DOHH2 (cell line): ENCODE data around the gene ADAT1.

ENCODE experiments used
- H3F3A ChIP-seq: fragments of 200-600 bp; sonication (generic), shearing (Covaris generic); 2 replicates; pipeline ENCODE4 v1.6.0; 2016; ENCODE audit warnings: antibody characterized with exemption, mild to moderate bottlenecking; ENCODE audit not compliant: control insufficient read depth, insufficient read depth
- H3K27ac ChIP-seq: fragments of 200-600 bp; sonication (generic); 2 replicates; pipeline ENCODE4 v1.5.1; 2014; ENCODE audit warnings: low read depth, mild to moderate bottlenecking, low read length, moderate library complexity
- H3K27me3 ChIP-seq: fragments of 200-600 bp; sonication (generic); 2 replicates; pipeline ENCODE4 v1.6.1; 2014; ENCODE audit warnings: mild to moderate bottlenecking, low read length, mixed read lengths; ENCODE audit not compliant: control insufficient read depth
- H3K36me3 ChIP-seq: fragments of 200-600 bp; sonication (generic); 2 replicates; pipeline ENCODE4 v1.6.1; 2014; ENCODE audit warnings: mild to moderate bottlenecking, low read length, moderate library complexity, mixed read lengths; ENCODE audit not compliant: control insufficient read depth
- H3K4me1 ChIP-seq: fragments of 200-600 bp; sonication (generic); 2 replicates; pipeline ENCODE4 v1.6.1; 2014; ENCODE audit warnings: mild to moderate bottlenecking, low read length, mixed read lengths; ENCODE audit not compliant: control insufficient read depth
- H3K4me2 ChIP-seq: fragments of 200-600 bp; sonication (generic); 2 replicates; pipeline ENCODE4 v1.6.0; 2014; ENCODE audit warnings: mild to moderate bottlenecking, low read length, moderate library complexity
- H3K4me3 ChIP-seq: fragments of 200-600 bp; sonication (generic); 2 replicates; pipeline ENCODE4 v1.5.1; 2014; ENCODE audit warnings: mild to moderate bottlenecking, low read length, mixed read lengths
- H3K79me2 ChIP-seq: fragments of 200-600 bp; sonication (generic); 2 replicates; pipeline ENCODE4 v1.6.1; 2014; ENCODE audit warnings: mild to moderate bottlenecking, low read length, mixed read lengths; ENCODE audit not compliant: control insufficient read depth
- H3K9me2 ChIP-seq: fragments of 200-600 bp; sonication (generic); replicated peaks from 2 replicates; pipeline ENCODE4 v1.6.1; 2014; ENCODE audit warnings: mild to moderate bottlenecking, low read length, mixed read lengths; ENCODE audit not compliant: control insufficient read depth
- H3K9me3 ChIP-seq: fragments of 200-600 bp; sonication (generic); 2 replicates; pipeline ENCODE4 v1.6.1; 2014; ENCODE audit warnings: antibody characterized with exemption, low read length, mixed read lengths; ENCODE audit not compliant: control insufficient read depth, insufficient read depth
- H4K20me1 ChIP-seq: fragments of 200-600 bp; sonication (generic); 2 replicates; pipeline ENCODE4 v1.6.0; 2014; ENCODE audit warnings: low read depth, mild to moderate bottlenecking, antibody characterized with exemption, low read length, moderate library complexity; ENCODE audit not compliant: control insufficient read depth, insufficient read depth
- CTCF ChIP-seq: fragments of 200-600 bp; sonication (generic); IDR thresholded peaks from one replicate; pipeline ENCODE4 v1.5.1; 2014; ENCODE audit warnings: antibody characterized with exemption, mild to moderate bottlenecking, low read depth, low read length; ENCODE audit not compliant: poor library complexity, severe bottlenecking
- EZH2phosphoT487 ChIP-seq: fragments of 200-600 bp; sonication (generic); IDR thresholded peaks from 2 replicates; pipeline ENCODE4 v1.6.1; 2017; ENCODE audit warnings: borderline replicate concordance, mild to moderate bottlenecking, antibody characterized with exemption, low read length, moderate library complexity, mixed read lengths

ADAT1 gene

GRCh38 chr16:75647492-75648264 is 24.6 kb upstream of the ADAT1 start, which contains the start of the genes KARS1 and TERF2IP:
Gene KARS1 (minus strand): TSS chr16:75647665. CDS start chr16:75647639, 26 bp downstream.
Gene TERF2IP (plus strand): TSS chr16:75647773. CDS start chr16:75647883, 110 bp downstream.
- H3K27me3 ChIP-seq: no peaks in the 10 kb centered on the region
- H3K9me3 ChIP-seq: no peaks in the 10 kb centered on the region
- H4K20me1 ChIP-seq: peaks cover 31% of the 10 kb centered on the region
- H3K36me3 ChIP-seq: peaks cover 73% of the 10 kb centered on the region
- TF ChIP-seq CTCF: no peak
- peaks cover 98% of the 10 kb centered on the region for H3K79me2 ChIP-seq
- H3K4me3 ChIP-seq: peak within 1 kb of the TSS; percentile 88
- H3K4me2 ChIP-seq: peak within 1 kb of the TSS; percentile 75
- H3K27ac ChIP-seq: peak within 1 kb of the TSS; percentile 82
- H3K9me2 ChIP-seq: no peaks in the 10 kb centered on the region
- H3K4me1 ChIP-seq: peaks cover 51% of the 10 kb centered on the region
- peaks cover 8% of the 10 kb centered on the region; the same call in 1 of the 2 replicates for H3F3A ChIP-seq

- H3K27me3 ChIP-seq: no peaks in the 10 kb centered on the region
- peak overlapping the region; percentile 82 for H3K27ac ChIP-seq
- TF ChIP-seq EZH2phosphoT487 (no peak), CTCF (no peak)
- H3K4me3 ChIP-seq: peak overlapping the region; percentile 88
- peaks cover 98% of the 10 kb centered on the region for H3K79me2 ChIP-seq
- peaks cover 76% of the 10 kb centered on the region for H3K36me3 ChIP-seq
- H3K9me2 ChIP-seq: no peaks in the 10 kb centered on the region
- peaks cover 8% of the 10 kb centered on the region; the same call in 1 of the 2 replicates for H3F3A ChIP-seq
- H3K4me1 ChIP-seq: peaks cover 46% of the 10 kb centered on the region
- H4K20me1 ChIP-seq: peaks cover 27% of the 10 kb centered on the region
- H3K4me2 ChIP-seq: peak overlapping the region; percentile 75
- H3K9me3 ChIP-seq: no peaks in the 10 kb centered on the region
Measured at GRCh38 chr16:75647112-75647491, 24.0 kb upstream of the ADAT1 start.

- no peaks in the 10 kb centered on the region for H3F3A ChIP-seq
- peaks cover 30% of the 10 kb centered on the region for H3K4me1 ChIP-seq
- peaks cover 84% of the 10 kb centered on the region for H3K36me3 ChIP-seq
- TF ChIP-seq EZH2phosphoT487 (no peak), CTCF (peak; percentile 49)
- peak overlapping the region; percentile 88 for H3K4me3 ChIP-seq
- H3K9me2 ChIP-seq: no peaks in the 10 kb centered on the region
- peak overlapping the region; percentile 75 for H3K4me2 ChIP-seq
- no peak overlapping the region for H3K27ac ChIP-seq
- no peaks in the 10 kb centered on the region for H3K27me3 ChIP-seq
- peaks cover 88% of the 10 kb centered on the region for H3K79me2 ChIP-seq
- H4K20me1 ChIP-seq: peaks cover 20% of the 10 kb centered on the region
- no peaks in the 10 kb centered on the region for H3K9me3 ChIP-seq
Measured at GRCh38 chr16:75644240-75645012, 21.3 kb upstream of the ADAT1 start.
